Erythroblast (primary cell): ENCODE data around the gene CACNA1B.
"Not testable (repeated sequence)": the region's sequence is repeated elsewhere in the genome, so short reads cannot be mapped to it uniquely, and the experiment has no call there.

ENCODE experiments used
- GATA1 ChIP-seq: IDR thresholded peaks from 2 replicates; pipeline ENCODE4 v1.6.1; 2011; ENCODE audit warnings: low read depth, mild to moderate bottlenecking, control low read depth, low read length, moderate library complexity
- POLR2A ChIP-seq: IDR thresholded peaks from 2 replicates; pipeline ENCODE4 v1.6.1; 2011; ENCODE audit warnings: mild to moderate bottlenecking, low read length

DNA sequence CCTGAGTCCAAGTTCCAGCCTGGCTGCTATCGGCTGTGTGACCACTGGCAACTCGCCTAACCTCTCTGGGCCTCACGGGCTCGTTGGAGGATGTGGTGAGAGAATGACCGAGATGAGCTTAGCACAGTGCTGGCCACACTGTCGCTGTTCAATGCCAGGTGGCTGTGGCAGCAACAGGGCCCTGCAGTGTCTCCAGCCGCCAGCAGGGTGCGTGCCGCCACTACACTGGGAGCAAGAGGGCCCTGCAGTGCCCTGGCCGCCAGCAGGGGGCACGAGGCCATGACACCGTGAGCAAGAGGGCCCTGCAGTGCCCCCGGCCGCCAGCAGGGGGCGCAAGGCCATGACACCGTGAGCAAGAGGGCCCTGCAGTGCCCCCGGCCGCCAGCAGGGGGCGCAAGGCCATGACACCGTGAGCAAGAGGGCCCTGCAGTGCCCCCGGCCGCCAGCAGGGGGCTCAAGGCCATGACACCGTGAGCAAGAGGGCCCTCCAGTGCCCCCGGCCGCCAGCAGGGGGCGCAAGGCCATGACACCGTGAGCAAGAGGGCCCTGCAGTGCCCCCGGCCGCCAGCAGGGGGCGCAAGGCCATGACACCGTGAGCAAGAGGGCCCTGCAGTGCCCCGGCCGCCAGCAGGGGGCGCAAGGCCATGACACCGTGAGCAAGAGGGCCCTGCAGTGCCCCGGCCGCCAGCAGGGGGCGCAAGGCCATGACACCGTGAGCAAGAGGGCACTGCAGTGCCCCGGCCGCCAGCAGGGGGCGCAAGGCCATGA lies 248.7 kb downstream of the CACNA1B start:
- TF ChIP-seq GATA1, POLR2A: not testable (repeated sequence)
